MM.1S (cell line): Measurements from ENCODE around the gene RDH14.

Source experiments
- EZH2 ChIP-seq: fragments of 300-600 bp; sonication (generic); optimal IDR thresholded peaks from 2 replicates; pipeline ENCODE3; 2017; ENCODE audit warnings: low read depth, mild to moderate bottlenecking, antibody characterized with exemption, low read length, mixed read lengths
- TF ChIP-seq, protein P1 (sequence below): fragments of 300-600 bp; sonication (generic); IDR thresholded peaks from 2 replicates; pipeline ENCODE4 v1.5.1; 2016; ENCODE audit warnings: antibody characterized with exemption, low read length, mixed read lengths

- no peak for TF ChIP-seq EZH2
- TF ChIP-seq, protein P1, sequence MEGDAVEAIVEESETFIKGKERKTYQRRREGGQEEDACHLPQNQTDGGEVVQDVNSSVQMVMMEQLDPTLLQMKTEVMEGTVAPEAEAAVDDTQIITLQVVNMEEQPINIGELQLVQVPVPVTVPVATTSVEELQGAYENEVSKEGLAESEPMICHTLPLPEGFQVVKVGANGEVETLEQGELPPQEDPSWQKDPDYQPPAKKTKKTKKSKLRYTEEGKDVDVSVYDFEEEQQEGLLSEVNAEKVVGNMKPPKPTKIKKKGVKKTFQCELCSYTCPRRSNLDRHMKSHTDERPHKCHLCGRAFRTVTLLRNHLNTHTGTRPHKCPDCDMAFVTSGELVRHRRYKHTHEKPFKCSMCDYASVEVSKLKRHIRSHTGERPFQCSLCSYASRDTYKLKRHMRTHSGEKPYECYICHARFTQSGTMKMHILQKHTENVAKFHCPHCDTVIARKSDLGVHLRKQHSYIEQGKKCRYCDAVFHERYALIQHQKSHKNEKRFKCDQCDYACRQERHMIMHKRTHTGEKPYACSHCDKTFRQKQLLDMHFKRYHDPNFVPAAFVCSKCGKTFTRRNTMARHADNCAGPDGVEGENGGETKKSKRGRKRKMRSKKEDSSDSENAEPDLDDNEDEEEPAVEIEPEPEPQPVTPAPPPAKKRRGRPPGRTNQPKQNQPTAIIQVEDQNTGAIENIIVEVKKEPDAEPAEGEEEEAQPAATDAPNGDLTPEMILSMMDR = no peak
Measured at GRCh38 chr2:18583905-18584607, 23.6 kb upstream of the RDH14 start.
